GM10266 (cell line): ENCODE measurements around the gene CNOT2.
"Not testable (repeated sequence)": the region's sequence is repeated elsewhere in the genome, so short reads cannot be mapped to it uniquely, and the experiment has no call there.

Experiments
- DNase-seq: peaks from one replicate; pipeline ENCODE4 v3.0.0; 2012; ENCODE audit errors: extremely low spot score
- CTCF ChIP-seq: IDR thresholded peaks from 2 replicates; pipeline ENCODE4 v1.5.1; 2012; ENCODE audit warnings: mild to moderate bottlenecking, low read depth; ENCODE audit not compliant: control insufficient read depth, insufficient read depth; ENCODE audit errors: missing control alignments

CNOT2 gene

GRCh38 chr12:70379846-70380245 lies 136.6 kb downstream of the CNOT2 start:
- DNase-seq: no peak
- TF ChIP-seq CTCF: no peak

GRCh38 chr12:70383484-70383883 lies 140.3 kb downstream of the CNOT2 start:
- DNase-seq: no peak
- TF ChIP-seq CTCF: no peak

- DNase-seq: no peak
- no peak for TF ChIP-seq CTCF
These were observed 140.7 kb downstream of the CNOT2 start for GRCh38 chr12:70383886-70384285.

GRCh38 chr12:70386771-70387170 lies 143.5 kb downstream of the CNOT2 start:
- no peak for TF ChIP-seq CTCF
- DNase-seq: no peak

GRCh38 chr12:70389678-70390077 lies 146.4 kb downstream of the CNOT2 start:
- TF ChIP-seq CTCF: no peak
- DNase-seq: no peak

- DNase-seq: not testable (repeated sequence)
These were observed 149.4 kb downstream of the CNOT2 start for GRCh38 chr12:70392631-70393030.

- no peak for DNase-seq
- TF ChIP-seq CTCF: no peak
These were observed 150.7 kb downstream of the CNOT2 start for GRCh38 chr12:70393787-70394499.

- no peak for TF ChIP-seq CTCF
- DNase-seq: no peak
These were observed 154.8 kb downstream of the CNOT2 start for GRCh38 chr12:70398002-70398401.
